ENCODE results near the gene FBXO24. TPM values are rescaled to one million over a fixed set of nuclear protein-coding genes. Genes with fewer than 3 reads are reported as not detected.
A peak's percentile ranks its signal among the peaks of the same experiment; 100 is the strongest.
"Not testable (repeated sequence)": the region's sequence is repeated elsewhere in the genome, so short reads cannot be mapped to it uniquely, and the experiment has no call there.

The FBXO24 gene
- total RNA-seq, 1 donor from 2014 or later = 0.79 TPM

- TF ChIP-seq CTCF (IDR thresholded peaks at IDR 0.05; ENCODE audit: insufficient read depth, low read length, poor library complexity, severe bottlenecking) = no peak
- Histone ChIP-seq H3K27me3 (ENCODE audit: control insufficient read depth, insufficient read depth, low read length) (no peaks in the 10 kb centered on the region), H3K36me3 (ENCODE audit: control insufficient read depth, insufficient read depth, low read length) (no peaks in the 10 kb centered on the region), H3K4me3 (ENCODE audit: low read depth, low read length) (no peak overlapping the region)
- DNase-seq (ENCODE audit: low read depth) = no peak
Observed at GRCh38 chr7:100563100-100563564, 23.0 kb upstream of the FBXO24 start.

GRCh38 chr7:100563809-100564400 lies 22.2 kb upstream of the FBXO24 start:
- TF ChIP-seq CTCF (IDR thresholded peaks at IDR 0.05; ENCODE audit: insufficient read depth, low read length, poor library complexity, severe bottlenecking) = peak; percentile 98
- Histone ChIP-seq H3K36me3 (ENCODE audit: control insufficient read depth, insufficient read depth, low read length) (no peaks in the 10 kb centered on the region), H3K4me3 (ENCODE audit: low read depth, low read length) (no peak overlapping the region), H3K27me3 (ENCODE audit: control insufficient read depth, insufficient read depth, low read length) (no peaks in the 10 kb centered on the region)
- DNase-seq (ENCODE audit: low read depth) = no peak

- not testable (repeated sequence) for H3K27me3 ChIP-seq (ENCODE audit: control insufficient read depth, insufficient read depth, low read length); DNase-seq (ENCODE audit: low read depth); H3K36me3 ChIP-seq (ENCODE audit: control insufficient read depth, insufficient read depth, low read length); H3K4me3 ChIP-seq (ENCODE audit: low read depth, low read length)
Observed at GRCh38 chr7:100564405-100564804, 21.7 kb upstream of the FBXO24 start.

- Histone ChIP-seq H3K36me3 (ENCODE audit: control insufficient read depth, insufficient read depth, low read length) (no peaks in the 10 kb centered on the region), H3K4me3 (ENCODE audit: low read depth, low read length) (no peak overlapping the region), H3K27me3 (ENCODE audit: control insufficient read depth, insufficient read depth, low read length) (peaks cover 5% of the 10 kb centered on the region)
- DNase-seq (ENCODE audit: low read depth) = no peak
- no peak for TF ChIP-seq CTCF (IDR thresholded peaks at IDR 0.05; ENCODE audit: insufficient read depth, low read length, poor library complexity, severe bottlenecking)
Observed at GRCh38 chr7:100565133-100565571, 21.0 kb upstream of the FBXO24 start.

GRCh38 chr7:100566018-100566531 lies 20.1 kb upstream of the FBXO24 start:
- no peak overlapping the region for H3K4me3 ChIP-seq (ENCODE audit: low read depth, low read length)
- peaks cover 6% of the 10 kb centered on the region for H3K27me3 ChIP-seq (ENCODE audit: control insufficient read depth, insufficient read depth, low read length)
- no peak for DNase-seq (ENCODE audit: low read depth)
- TF ChIP-seq CTCF (IDR thresholded peaks at IDR 0.05; ENCODE audit: insufficient read depth, low read length, poor library complexity, severe bottlenecking) = no peak
- H3K36me3 ChIP-seq (ENCODE audit: control insufficient read depth, insufficient read depth, low read length) = no peaks in the 10 kb centered on the region

GRCh38 chr7:100567031-100567730 lies 18.9 kb upstream of the FBXO24 start:
- no peaks in the 10 kb centered on the region for H3K36me3 ChIP-seq (ENCODE audit: control insufficient read depth, insufficient read depth, low read length)
- no peak for TF ChIP-seq CTCF (IDR thresholded peaks at IDR 0.05; ENCODE audit: insufficient read depth, low read length, poor library complexity, severe bottlenecking)
- no peak for DNase-seq (ENCODE audit: low read depth)
- no peak overlapping the region for H3K4me3 ChIP-seq (ENCODE audit: low read depth, low read length)
- H3K27me3 ChIP-seq (ENCODE audit: control insufficient read depth, insufficient read depth, low read length) = peaks cover 6% of the 10 kb centered on the region
